H1 (cell line): ENCODE data around the gene TMEM232. TPM values are rescaled to one million over a fixed set of nuclear protein-coding genes. Genes with fewer than 3 reads are reported as not detected.

Experiments used
- CTCF ChIA-PET: fragments of 300-600 bp; sonication (Branson Sonifier 250); formaldehyde crosslinking; loops from one replicate; lab custom pipeline; 2021; ENCODE audit not compliant: partially characterized antibody; lab: Charles Lee
- POLR2A ChIA-PET: fragments of 300-600 bp; sonication (Branson Sonifier 250); formaldehyde crosslinking; loops from one replicate; lab custom pipeline; 2021; ENCODE audit warnings: inconsistent platforms; ENCODE audit not compliant: partially characterized antibody; lab: Charles Lee
- DNase-seq, 2 experiments: peaks; one replicate each; pipeline versions ENCODE4 v3.0.0 to v3.0.0-alpha.2; 2010 to 2022; ENCODE audit warnings: low spot score in 2 of 2, low read depth in 1 of 2, mixed read lengths in 1 of 2
- FAIRE-seq: peaks from 2 replicates; lab custom pipeline; 2011; peaks lifted over from hg19 to GRCh38; lab: Jason Lieb, UNC
- H2AFZ ChIP-seq: 2 replicates; pipeline ENCODE4 v1.8.1; 2012; ENCODE audit warnings: low read length, inconsistent platforms
- H2AK5ac ChIP-seq: 2 replicates; pipeline ENCODE4 v1.6.1; 2013; ENCODE audit warnings: low read depth, low read length
- H2BK120ac ChIP-seq: replicated peaks from 2 replicates; pipeline ENCODE3; 2013; ENCODE audit warnings: low read depth, low read length, inconsistent platforms
- H2BK12ac ChIP-seq: 2 replicates; pipeline ENCODE4 v1.6.1; 2013; ENCODE audit warnings: low read depth, low read length
- H2BK15ac ChIP-seq: 2 replicates; pipeline ENCODE4 v1.6.1; 2013; ENCODE audit warnings: low read length
- H2BK20ac ChIP-seq: 2 replicates; pipeline ENCODE4 v1.6.1; 2013; ENCODE audit warnings: low read length
- H2BK5ac ChIP-seq: 2 replicates; pipeline ENCODE4 v1.6.1; 2013; ENCODE audit warnings: low read depth, low read length
- H3K14ac ChIP-seq: 2 replicates; pipeline ENCODE4 v1.6.1; 2013; ENCODE audit warnings: inconsistent platforms; ENCODE audit not compliant: insufficient read length
- H3K18ac ChIP-seq: 2 replicates; pipeline ENCODE4 v1.6.1; 2013; ENCODE audit warnings: low read length; ENCODE audit errors: extremely low read depth
- H3K23ac ChIP-seq: 2 replicates; pipeline ENCODE4 v1.6.1; 2013; ENCODE audit warnings: inconsistent platforms; ENCODE audit not compliant: insufficient read length
- H3K23me2 ChIP-seq: 2 replicates; pipeline ENCODE4 v1.6.1; 2013; ENCODE audit warnings: low read depth, low read length
- H3K27ac ChIP-seq: 2 replicates; pipeline ENCODE4 v1.6.1; 2011; ENCODE audit warnings: low read depth, low read length, inconsistent platforms
- H3K27me3 ChIP-seq, 4 experiments: replicated peaks in 1 of 4; 1 replicate in 1 of 4; 2 replicates in 3 of 4; pipeline versions ENCODE4 v1.6.1 to v1.8.1; 2011 to 2013; ENCODE audit warnings: low read length in 3 of 4, mild to moderate bottlenecking in 3 of 4, inconsistent platforms in 2 of 4, mixed read lengths in 2 of 4, moderate library complexity in 1 of 4; ENCODE audit not compliant: control insufficient read depth in 3 of 4, insufficient read depth in 3 of 4; ENCODE audit errors: extremely low read depth in 1 of 4
- H3K36me3 ChIP-seq, 4 experiments: 2 replicates each; pipeline versions ENCODE4 v1.6.1 to v1.8.1; 2011 to 2013; ENCODE audit warnings: mild to moderate bottlenecking in 4 of 4, low read length in 3 of 4, moderate library complexity in 2 of 4, control low read depth in 1 of 4, inconsistent platforms in 1 of 4; ENCODE audit not compliant: insufficient read depth in 4 of 4, control insufficient read depth in 2 of 4
- H3K4ac ChIP-seq: replicated peaks from 2 replicates; pipeline ENCODE3; 2013; ENCODE audit warnings: low read length, low read depth, mixed read lengths, inconsistent platforms; ENCODE audit not compliant: insufficient read length
- H3K4me1 ChIP-seq, 4 experiments: replicated peaks in 1 of 4; 1 replicate in 1 of 4; 2 replicates in 3 of 4; pipeline versions ENCODE4 v1.6.1 to v1.8.1; 2011 to 2013; ENCODE audit warnings: low read length in 3 of 4, inconsistent platforms in 2 of 4, mixed read lengths in 1 of 4; ENCODE audit not compliant: insufficient read depth in 4 of 4, control insufficient read depth in 3 of 4
- H3K4me2 ChIP-seq, 2 experiments: 2 replicates each; pipeline versions ENCODE4 v1.6.1 to v1.8.1; 2011 to 2013; ENCODE audit warnings: low read depth in 2 of 2, low read length in 2 of 2, control low read depth in 1 of 2, inconsistent platforms in 1 of 2, mild to moderate bottlenecking in 1 of 2; ENCODE audit not compliant: insufficient read depth in 1 of 2
- H3K4me3 ChIP-seq, 4 experiments: fragments of 200-600, 300-600 bp in 1 of 4; sonication (generic), shearing (Covaris generic), sonication (Bioruptor Twin) in 1 of 4; 2 replicates each; pipeline versions ENCODE4 v1.5.1 to v1.8.1; 2011 to 2016; ENCODE audit warnings: low read length in 4 of 4, low read depth in 3 of 4, control low read depth in 2 of 4, inconsistent platforms in 2 of 4, mild to moderate bottlenecking in 2 of 4, mixed read lengths in 1 of 4, moderate library complexity in 1 of 4; ENCODE audit not compliant: insufficient read depth in 2 of 4; ENCODE audit errors: extremely low read depth in 1 of 4
- H3K56ac ChIP-seq: replicated peaks from 2 replicates; pipeline ENCODE3; 2013; ENCODE audit warnings: low read depth, mild to moderate bottlenecking, mixed read lengths, low read length, inconsistent platforms; ENCODE audit not compliant: insufficient read length
- H3K79me1 ChIP-seq: 2 replicates; pipeline ENCODE4 v1.6.1; 2013; ENCODE audit warnings: low read depth, low read length, control low read depth
- H3K79me2 ChIP-seq, 2 experiments: 2 replicates each; pipeline versions ENCODE4 v1.6.1 to v1.8.1; 2012 to 2013; ENCODE audit warnings: low read length in 2 of 2, mild to moderate bottlenecking in 2 of 2, inconsistent platforms in 1 of 2; ENCODE audit not compliant: insufficient read depth in 2 of 2, control insufficient read depth in 1 of 2
- H3K9ac ChIP-seq, 4 experiments: replicated peaks in 1 of 4; 1 replicate in 1 of 4; 2 replicates in 3 of 4; pipeline versions ENCODE4 v1.6.1 to v1.8.1; 2011 to 2013; ENCODE audit warnings: low read depth in 3 of 4, low read length in 3 of 4, control low read depth in 2 of 4, mild to moderate bottlenecking in 2 of 4, moderate library complexity in 2 of 4, inconsistent platforms in 1 of 4; ENCODE audit errors: extremely low read depth in 1 of 4
- H3K9me3 ChIP-seq, 2 experiments: 2 replicates each; pipeline versions ENCODE4 v1.6.1 to v1.8.1; 2012 to 2013; ENCODE audit warnings: mild to moderate bottlenecking in 2 of 2, moderate library complexity in 2 of 2, control low read depth in 1 of 2, inconsistent platforms in 1 of 2, low read depth in 1 of 2, low read length in 1 of 2, mixed read lengths in 1 of 2; ENCODE audit not compliant: insufficient read depth in 2 of 2
- H4K20me1 ChIP-seq, 2 experiments: replicated peaks in 1 of 2; 2 replicates each; pipeline versions ENCODE3 to v1.8.1; 2011 to 2013; ENCODE audit warnings: inconsistent platforms in 2 of 2, low read length in 2 of 2, mild to moderate bottlenecking in 1 of 2; ENCODE audit not compliant: insufficient read depth in 2 of 2, control insufficient read depth in 1 of 2
- H4K5ac ChIP-seq: 2 replicates; pipeline ENCODE4 v1.6.1; 2013; ENCODE audit warnings: low read length, low read depth, mixed read lengths, inconsistent platforms; ENCODE audit not compliant: insufficient read length
- H4K8ac ChIP-seq: 2 replicates; pipeline ENCODE4 v1.8.0; 2013; ENCODE audit warnings: mild to moderate bottlenecking, moderate library complexity, low read length, inconsistent platforms; ENCODE audit not compliant: insufficient read depth; ENCODE audit errors: extremely low read depth
- H4K91ac ChIP-seq: replicated peaks from 2 replicates; pipeline ENCODE3; 2013; ENCODE audit warnings: low read length, mixed read lengths, inconsistent platforms; ENCODE audit not compliant: insufficient read length
- ASH2L ChIP-seq: fragments of 200-600, 300-600 bp; sonication (generic); IDR thresholded peaks from one replicate; pipeline ENCODE4 v1.7.1; 2017; ENCODE audit warnings: low read length
- CBX8 ChIP-seq: fragments of 300-800, 300-1000 bp; sonication (generic); IDR thresholded peaks from 2 replicates; pipeline ENCODE4 v1.7.1; 2016; ENCODE audit warnings: low read depth, low read length, borderline replicate concordance
- EGR1 ChIP-seq: IDR thresholded peaks from 2 replicates; pipeline ENCODE4 v1.6.1; 2011; ENCODE audit warnings: low read depth, low read length, borderline replicate concordance
- KDM5A ChIP-seq: fragments of 200-600 bp; IDR thresholded peaks from 2 replicates; pipeline ENCODE4 v1.7.1; 2012; ENCODE audit warnings: mild to moderate bottlenecking, low read length, inconsistent platforms, mixed read lengths
- POLR2AphosphoS5 ChIP-seq: IDR thresholded peaks from 2 replicates; pipeline ENCODE4 v1.6.1; 2011; ENCODE audit warnings: low read depth, low read length
- RFX5 ChIP-seq: IDR thresholded peaks from 2 replicates; pipeline ENCODE4 v1.6.1; 2011; ENCODE audit warnings: low read depth, low read length, improper control_type of control experiment, borderline replicate concordance
- SRF ChIP-seq: IDR thresholded peaks from 2 replicates; pipeline ENCODE4 v1.6.1; 2011; ENCODE audit warnings: mild to moderate bottlenecking, low read depth, low read length, moderate library complexity
- TBP ChIP-seq: IDR thresholded peaks from 2 replicates; pipeline ENCODE4 v1.6.1; 2011; ENCODE audit warnings: low read depth, low read length, improper control_type of control experiment
- WGBS, 2 experiments: shearing (Covaris generic) in 1 of 2; methylation state at CpG; one replicate each; pipeline versions ENCODE4 v1.1.6 to v1.1.7; 2013 to 2015; ENCODE audit warnings: low lambda C conversion rate in 2 of 2, mixed read lengths in 2 of 2, inconsistent platforms in 1 of 2, low coverage in 1 of 2, missing lambda C conversion rate in 1 of 2; ENCODE audit not compliant: insufficient replicate concordance in 2 of 2, insufficient coverage in 1 of 2, insufficient read length in 1 of 2; ENCODE audit errors: extremely low coverage in 1 of 2, missing lambda C conversion rate in 1 of 2; 5-methylcytosine and 5-hydroxymethylcytosine counted together
- polyA plus RNA-seq, 7 experiments: library from polyadenylated mRNA; depleted of rRNA in 3 of 7; stranded (reverse) in 5 of 7; unstranded in 2 of 7; fragments of >200 nt in 5 of 7; fragments of 200-250 nt in 2 of 7; gene quantifications; 1 replicate in 5 of 7; 2 replicates in 1 of 7; 4 replicates in 1 of 7; pipeline versions ENCODE4 v1.2.1 to v1.2.3, GENCODE V29; 2011 to 2013; ENCODE audit warnings: missing spikeins in 2 of 7, mixed read lengths in 2 of 7
- total RNA-seq: library from RNA; stranded (reverse); fragmentation: NEBNext Ultra II Directional; extraction: Animal tissue kit (Norgen Biotek cat#: 25700); gene quantifications from 2 replicates; pipeline ENCODE4 v1.2.1, GENCODE V29; 2021

TMEM232 gene
- total and polyA plus RNA-seq, 2 of the 8 experiments (the other 6 are each of a cell fraction or from before 2014, with no cell fraction given): 0.38 to 1.3 TPM

GRCh38 chr5:110478895-110479294 is 247.6 kb downstream of the TMEM232 start:
- no peak overlapping the region for H3K56ac ChIP-seq
- H3K27ac ChIP-seq: no peak overlapping the region
- no peak for DNase-seq
- H4K5ac ChIP-seq: no peak overlapping the region
- H3K9me3 ChIP-seq: no peaks in the 10 kb centered on the region
- POLR2A ChIA-PET: no interaction called here
- no peaks in the 10 kb centered on the region for H3K79me1 ChIP-seq
- H3K36me3 ChIP-seq: no peaks in the 10 kb centered on the region
- TF ChIP-seq TBP (no peak), KDM5A (no peak), CBX8 (no peak), EGR1 (no peak), RFX5 (no peak), POLR2AphosphoS5 (no peak), SRF (no peak), ASH2L (no peak)
- H4K20me1 ChIP-seq: no peaks in the 10 kb centered on the region
- H2BK120ac ChIP-seq: no peak overlapping the region
- no peak overlapping the region for H3K4ac ChIP-seq
- no peak overlapping the region for H3K4me2 ChIP-seq
- CTCF ChIA-PET: interaction anchor here (0.6 to 0.9 kb wide), 2 partner anchors 37 to 150 kb away, joined by 3 read pairs; no protein-coding TSS in a partner anchor
- no peak overlapping the region for H3K23ac ChIP-seq
- H2BK12ac ChIP-seq: no peak overlapping the region
- no peak overlapping the region for H3K18ac ChIP-seq
- H3K4me1 ChIP-seq: peaks cover 0 to 5% (median 1%) of the 10 kb centered on the region in 4 experiments; a peak in 2 of 7 replicates
- no peak for FAIRE-seq
- H3K79me2 ChIP-seq: no peaks in the 10 kb centered on the region
- no peak overlapping the region for H4K8ac ChIP-seq
- no peak overlapping the region for H3K9ac ChIP-seq
- no peak overlapping the region for H2AFZ ChIP-seq
- no peak overlapping the region for H4K91ac ChIP-seq
- WGBS, 2 experiments: 79% methylated on average over 2 of the region's 2 CpGs; no CpG with 5 or more reads in 1 of the 2 experiments
- no peak overlapping the region for H2AK5ac ChIP-seq
- H2BK20ac ChIP-seq: no peak overlapping the region
- no peaks in the 10 kb centered on the region for H3K23me2 ChIP-seq
- no peak overlapping the region for H2BK15ac ChIP-seq
- H3K4me3 ChIP-seq: no peak overlapping the region
- no peak overlapping the region for H3K14ac ChIP-seq
- H2BK5ac ChIP-seq: no peak overlapping the region
- no peaks in the 10 kb centered on the region for H3K27me3 ChIP-seq
